Neuron (in vitro differentiated cells): ENCODE results near the gene ZNF629.

Source experiments
- H2AFZ ChIP-seq: one replicate; pipeline ENCODE4 v1.6.1; 2013; ENCODE audit warnings: low read depth, mild to moderate bottlenecking, inconsistent platforms, low read length, moderate library complexity
- H3K27me3 ChIP-seq: one replicate; pipeline ENCODE4 v1.6.1; 2013; ENCODE audit warnings: low read length; ENCODE audit not compliant: insufficient read depth
- H3K36me3 ChIP-seq: one replicate; pipeline ENCODE4 v1.6.1; 2013; ENCODE audit warnings: low read length; ENCODE audit not compliant: insufficient read depth
- H3K4me1 ChIP-seq: one replicate; pipeline ENCODE4 v1.6.1; 2013; ENCODE audit warnings: low read length; ENCODE audit not compliant: insufficient read depth
- H3K4me3 ChIP-seq: 2 replicates; pipeline ENCODE4 v1.5.1; 2013; ENCODE audit warnings: mild to moderate bottlenecking, low read length, moderate library complexity
- H3K9me3 ChIP-seq: one replicate; pipeline ENCODE4 v1.6.1; 2013; ENCODE audit warnings: low read length

Gene ZNF629

DNA sequence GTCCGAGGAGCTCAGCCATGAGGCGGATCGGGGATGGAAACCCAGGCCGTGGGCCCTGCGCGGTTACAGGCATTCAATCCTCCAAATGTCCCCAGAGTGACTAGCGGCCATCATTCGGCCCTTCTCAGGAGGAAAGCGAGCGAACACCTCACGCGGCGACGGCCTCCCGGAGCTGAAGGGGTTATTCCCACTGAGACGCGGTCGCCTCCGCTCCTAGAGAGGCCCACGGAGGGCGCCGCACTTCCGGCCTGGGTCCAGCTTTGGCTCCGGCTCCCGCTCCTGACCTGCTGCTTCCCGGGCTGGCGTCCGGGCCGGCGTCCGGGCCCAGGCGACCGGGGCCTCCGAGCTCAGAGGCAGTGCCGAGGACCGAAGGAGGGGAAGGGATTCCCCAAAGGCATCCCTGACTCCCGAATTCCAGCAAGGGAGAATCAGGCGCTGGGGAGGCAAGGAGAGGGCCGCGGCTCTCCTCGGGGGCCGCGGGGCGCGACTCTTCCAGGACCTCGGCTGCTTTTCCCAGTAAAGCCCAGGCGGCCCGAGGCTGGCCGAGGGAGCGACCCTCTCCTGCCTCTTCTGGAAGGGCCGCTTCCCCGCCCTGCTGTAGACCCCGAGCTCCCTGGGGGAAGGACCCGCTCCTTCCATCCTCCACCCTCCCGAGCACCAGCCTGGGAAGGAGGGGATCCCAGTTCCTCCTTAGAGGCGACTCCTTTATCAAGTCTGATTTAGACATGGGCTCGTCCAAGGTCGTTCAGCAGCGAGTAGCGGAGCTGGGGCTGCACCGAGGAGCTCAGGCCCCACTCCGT, 18.6 kb upstream of the ZNF629 start:
- Histone ChIP-seq H3K9me3 (no peaks in the 10 kb centered on the region), H3K36me3 (no peaks in the 10 kb centered on the region), H3K4me1 (peaks cover 10% of the 10 kb centered on the region), H3K4me3 (peak overlapping the region; percentile 67), H3K27me3 (no peaks in the 10 kb centered on the region), H2AFZ (peak overlapping the region; percentile 27)

GRCh38 chr16:30805056-30805369, 18.0 kb upstream of the ZNF629 start:
- Histone ChIP-seq H3K4me1 (peaks cover 10% of the 10 kb centered on the region), H3K36me3 (no peaks in the 10 kb centered on the region), H3K4me3 (peak overlapping the region; percentile 67), H3K9me3 (no peaks in the 10 kb centered on the region), H2AFZ (peak overlapping the region; percentile 27), H3K27me3 (no peaks in the 10 kb centered on the region)

- Histone ChIP-seq H3K27me3 (no peaks in the 10 kb centered on the region), H3K9me3 (no peaks in the 10 kb centered on the region), H3K4me3 (no peak overlapping the region), H2AFZ (peak overlapping the region; percentile 76), H3K4me1 (peaks cover 10% of the 10 kb centered on the region), H3K36me3 (no peaks in the 10 kb centered on the region)
Measured at GRCh38 chr16:30802936-30803335, 15.9 kb upstream of the ZNF629 start.

GRCh38 chr16:30797670-30798309, 10.8 kb upstream of the ZNF629 start:
- Histone ChIP-seq H3K4me1 (no peaks in the 10 kb centered on the region), H2AFZ (no peak overlapping the region), H3K36me3 (no peaks in the 10 kb centered on the region), H3K27me3 (peaks cover 6% of the 10 kb centered on the region), H3K4me3 (no peak overlapping the region), H3K9me3 (no peaks in the 10 kb centered on the region)

- peaks cover 6% of the 10 kb centered on the region for H3K27me3 ChIP-seq
- H3K4me1 ChIP-seq, result no peaks in the 10 kb centered on the region
- no peaks in the 10 kb centered on the region for H3K36me3 ChIP-seq
- H2AFZ ChIP-seq, result no peak overlapping the region
- no peaks in the 10 kb centered on the region for H3K9me3 ChIP-seq
- no peak overlapping the region for H3K4me3 ChIP-seq
Measured at GRCh38 chr16:30794634-30795033, 7.6 kb upstream of the ZNF629 start.

DNA sequence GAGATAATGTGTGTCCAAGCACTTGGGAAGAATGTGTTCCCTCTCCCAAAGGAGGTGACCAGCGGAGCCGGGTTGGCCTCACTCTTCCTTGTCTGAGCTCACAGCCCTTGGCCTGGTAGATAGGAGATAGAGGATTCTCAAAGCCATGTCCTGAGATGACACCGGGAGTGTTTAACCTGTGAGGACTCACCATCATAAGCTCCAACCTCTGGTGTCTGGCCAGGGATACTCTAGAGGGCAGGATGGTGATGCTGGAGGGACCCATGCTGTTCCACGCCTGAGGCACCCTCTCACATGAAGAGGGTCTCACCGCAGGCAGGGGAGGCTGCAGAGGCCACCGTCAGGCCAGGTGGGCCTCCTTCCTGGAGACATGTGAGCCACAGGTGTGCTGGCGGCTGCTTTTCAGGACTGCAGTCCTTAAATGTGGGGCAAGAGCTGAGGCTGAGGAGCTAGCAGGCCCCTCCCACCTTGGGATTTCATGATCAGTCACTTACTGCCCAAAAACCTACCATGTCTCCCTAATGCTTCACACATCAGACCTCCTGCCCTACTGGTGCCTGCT, 6.6 kb upstream of the ZNF629 start:
- Histone ChIP-seq H3K9me3 (no peaks in the 10 kb centered on the region), H3K36me3 (no peaks in the 10 kb centered on the region), H3K4me1 (no peaks in the 10 kb centered on the region), H3K4me3 (no peak overlapping the region), H2AFZ (no peak overlapping the region), H3K27me3 (peaks cover 6% of the 10 kb centered on the region)

DNA sequence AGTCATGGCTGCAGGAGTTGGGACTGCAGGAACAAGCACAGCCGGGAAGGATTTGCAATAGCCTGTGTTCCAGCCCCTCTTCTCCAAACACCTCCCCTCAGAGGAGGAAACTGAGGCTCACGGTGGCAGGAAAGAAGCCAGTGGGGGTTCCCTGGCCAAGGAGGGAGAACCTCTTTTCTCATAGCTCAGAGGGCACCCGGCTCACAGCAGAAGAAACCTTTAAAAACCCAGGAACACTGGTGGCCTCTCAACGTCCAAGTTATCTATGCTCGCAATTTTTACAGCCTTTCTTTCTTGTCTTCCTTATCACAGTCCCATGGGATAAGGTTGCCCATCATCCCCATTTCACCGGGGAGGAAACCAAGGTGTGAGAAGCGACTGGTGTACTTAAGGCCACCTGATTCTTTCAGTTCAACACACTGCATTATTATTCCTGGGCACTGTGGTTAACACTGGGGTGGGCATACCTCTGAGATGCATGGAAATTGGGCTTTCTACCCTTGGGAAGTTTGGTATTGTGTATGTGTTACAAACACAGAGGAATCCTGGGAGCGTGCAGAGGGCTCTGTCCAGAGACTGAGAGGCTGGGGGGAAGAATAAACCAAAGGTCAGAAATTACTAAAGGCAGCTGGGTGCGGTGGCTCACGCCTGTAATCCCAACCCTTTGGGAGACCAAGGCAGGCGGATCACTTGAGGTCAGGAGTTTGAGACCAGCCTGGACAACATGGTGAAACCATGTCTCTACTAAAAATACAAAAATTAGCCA, 791 bp upstream of the ZNF629 start:
- H3K27me3 ChIP-seq, result no peaks in the 10 kb centered on the region
- H3K4me1 ChIP-seq, result peaks cover 17% of the 10 kb centered on the region

DNA sequence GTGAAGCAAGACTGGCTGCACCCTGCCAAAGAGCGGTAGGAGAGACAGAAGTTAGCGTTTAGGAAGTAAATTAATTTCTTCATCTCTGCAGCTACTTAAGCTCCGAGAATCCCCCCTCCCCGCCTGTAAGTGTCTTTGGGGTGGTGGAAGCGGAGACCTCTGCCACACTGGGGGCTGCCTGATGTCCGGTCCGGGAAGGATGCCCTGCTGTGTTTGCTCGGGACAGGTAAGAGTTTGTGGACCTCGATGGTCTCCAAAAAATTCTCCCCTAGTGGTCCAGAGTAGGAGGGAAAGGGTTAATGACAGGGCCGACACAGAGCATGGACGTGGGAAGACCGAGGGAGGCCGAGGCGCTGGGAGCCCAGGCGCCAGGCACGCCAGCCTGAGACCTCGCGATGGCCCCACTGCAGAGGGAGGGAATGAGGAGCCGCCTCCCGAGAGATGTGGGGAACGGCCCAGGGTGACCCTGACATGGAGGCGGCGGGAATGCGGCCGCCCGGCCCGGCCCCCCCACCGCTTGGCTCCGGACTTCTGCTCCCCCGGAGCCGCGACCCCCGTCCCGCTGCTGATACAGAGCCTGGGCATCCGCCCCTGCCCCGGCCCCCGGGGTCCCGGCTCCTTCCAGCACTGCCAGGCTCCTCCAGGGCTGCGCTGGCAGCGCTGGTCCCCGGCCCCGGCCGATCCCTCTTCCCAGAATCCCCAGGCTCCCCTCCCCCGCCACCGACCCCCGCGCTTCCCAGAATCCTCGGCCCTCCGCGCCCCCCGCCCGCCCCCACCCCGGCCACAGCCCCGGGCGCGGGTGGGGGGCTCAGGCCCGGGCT, 680 bp downstream of the ZNF629 start:
- no peaks in the 10 kb centered on the region for H3K9me3 ChIP-seq

More for the DNA sequence above, 791 bp upstream of the ZNF629 start:
- no peaks in the 10 kb centered on the region for H3K9me3 ChIP-seq
- H3K36me3 ChIP-seq, result peaks cover 18% of the 10 kb centered on the region
- H2AFZ ChIP-seq, result peak overlapping the region; percentile 86
- peak overlapping the region; percentile 95 for H3K4me3 ChIP-seq

DNA sequence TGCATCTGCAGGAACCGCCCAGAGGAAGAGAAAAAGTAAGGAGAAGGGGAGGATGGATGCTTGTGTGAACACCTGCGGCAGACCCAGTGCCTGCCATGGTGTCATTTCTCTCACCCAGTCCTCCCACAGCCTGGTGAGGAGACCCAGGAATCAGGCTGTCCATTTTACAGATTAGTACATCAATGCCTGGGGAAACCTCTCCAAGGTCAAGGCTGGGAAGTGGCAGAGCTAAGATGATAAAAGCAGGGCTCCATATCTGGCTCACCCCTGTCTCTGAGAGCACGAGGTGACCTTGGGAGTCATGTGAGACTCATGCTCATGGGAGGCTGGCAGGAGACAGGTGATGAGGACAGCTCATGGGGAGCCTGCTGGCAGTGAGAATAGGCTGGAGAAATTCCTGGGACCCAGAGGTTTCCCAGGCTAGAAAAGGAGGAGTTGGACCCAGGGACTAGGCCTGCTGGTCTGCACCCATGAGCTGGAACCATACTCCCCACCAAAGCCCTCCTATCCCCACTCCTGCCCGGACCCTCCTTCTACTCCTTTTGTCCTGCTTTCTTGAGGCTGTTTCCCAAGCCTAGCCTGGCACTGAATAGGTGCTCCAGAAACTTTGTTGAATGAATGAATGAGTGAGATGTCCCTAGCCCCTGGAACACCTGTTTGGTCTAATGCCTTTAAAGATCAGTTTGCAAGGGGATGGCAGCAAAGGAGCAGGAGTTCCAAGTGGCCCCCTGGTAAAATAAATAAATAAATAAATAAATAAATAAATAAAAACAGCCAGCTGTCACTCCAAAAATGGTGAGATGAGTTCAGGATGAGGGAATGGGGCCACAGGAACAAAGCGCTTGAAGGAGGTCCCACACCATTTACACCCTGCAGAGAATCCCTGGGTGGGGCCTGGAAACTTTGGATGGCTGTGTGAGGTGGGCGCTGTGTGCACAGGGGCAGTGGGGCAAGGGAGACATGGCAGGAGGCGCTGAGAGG, 1.6 kb downstream of the ZNF629 start:
- Histone ChIP-seq H3K27me3 (no peaks in the 10 kb centered on the region), H3K4me3 (peak overlapping the region; percentile 95), H3K9me3 (no peaks in the 10 kb centered on the region), H3K36me3 (peaks cover 36% of the 10 kb centered on the region), H2AFZ (no peak overlapping the region), H3K4me1 (peaks cover 17% of the 10 kb centered on the region)

More for the DNA sequence above, 680 bp downstream of the ZNF629 start:
- Histone ChIP-seq H3K4me3 (peak overlapping the region; percentile 95), H3K4me1 (peaks cover 17% of the 10 kb centered on the region), H2AFZ (no peak overlapping the region), H3K36me3 (peaks cover 33% of the 10 kb centered on the region), H3K27me3 (no peaks in the 10 kb centered on the region)

GRCh38 chr16:30784215-30784614, 2.8 kb downstream of the ZNF629 start:
- Histone ChIP-seq H3K27me3 (no peaks in the 10 kb centered on the region), H3K9me3 (no peaks in the 10 kb centered on the region), H3K4me3 (no peak overlapping the region), H3K4me1 (peaks cover 17% of the 10 kb centered on the region), H2AFZ (no peak overlapping the region), H3K36me3 (peaks cover 43% of the 10 kb centered on the region)

DNA sequence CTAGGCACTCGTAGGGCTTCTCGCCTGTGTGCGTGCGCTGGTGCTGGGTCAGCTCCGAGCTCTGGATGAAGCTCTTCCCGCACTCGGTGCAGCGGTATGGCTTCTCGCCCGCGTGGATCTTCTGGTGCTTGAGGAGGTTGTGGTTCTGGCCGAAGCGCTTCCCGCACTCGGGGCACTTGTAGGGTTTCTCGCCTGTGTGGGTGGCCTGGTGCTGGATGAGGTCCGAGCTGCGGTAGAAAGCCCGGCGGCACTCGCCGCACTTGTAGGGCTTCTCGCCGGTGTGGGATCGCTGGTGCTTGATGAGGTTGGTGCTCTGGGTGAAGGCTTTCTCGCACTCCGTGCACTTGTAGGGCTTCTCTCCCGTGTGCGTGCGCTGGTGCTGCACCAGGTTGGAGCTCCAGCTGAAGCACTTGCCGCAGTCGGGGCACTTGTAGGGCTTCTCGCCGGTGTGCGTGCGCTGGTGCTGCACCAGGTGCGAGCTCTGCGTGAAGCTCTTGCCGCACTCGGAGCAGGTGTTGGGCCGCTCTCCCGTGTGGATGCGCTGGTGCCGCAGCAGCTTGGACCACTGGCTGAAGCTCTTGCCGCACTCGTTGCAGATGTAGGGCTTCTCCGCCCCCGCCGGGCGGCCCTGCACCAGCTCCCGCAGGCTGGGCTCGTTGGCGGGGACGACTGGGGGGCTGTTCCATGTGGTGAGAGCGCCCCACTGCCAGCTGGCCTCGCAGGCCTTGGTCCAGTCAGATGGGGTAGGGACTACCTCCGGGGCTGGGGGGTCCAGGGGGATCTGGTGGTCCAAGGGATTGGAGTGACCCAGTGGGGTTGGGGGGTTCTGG, 3.5 kb downstream of the ZNF629 start:
- H3K4me1 ChIP-seq, result peaks cover 18% of the 10 kb centered on the region
- H3K4me3 ChIP-seq, result no peak overlapping the region
- H3K9me3 ChIP-seq, result no peaks in the 10 kb centered on the region
- no peak overlapping the region for H2AFZ ChIP-seq
- H3K27me3 ChIP-seq, result no peaks in the 10 kb centered on the region
- H3K36me3 ChIP-seq, result peaks cover 43% of the 10 kb centered on the region
